HG03139 (cell line): ENCODE data around the gene PRKCE.

Source experiments
- ATAC-seq: cut with Tn5 transposase; IDR thresholded peaks from one replicate; pipeline ENCODE4 v1.9.1; 2021; ENCODE audit not compliant: unreplicated experiment

Gene PRKCE

GRCh38 chr2:45722477-45722876 is 71.0 kb downstream of the PRKCE start:
- no peak for ATAC-seq

DNA sequence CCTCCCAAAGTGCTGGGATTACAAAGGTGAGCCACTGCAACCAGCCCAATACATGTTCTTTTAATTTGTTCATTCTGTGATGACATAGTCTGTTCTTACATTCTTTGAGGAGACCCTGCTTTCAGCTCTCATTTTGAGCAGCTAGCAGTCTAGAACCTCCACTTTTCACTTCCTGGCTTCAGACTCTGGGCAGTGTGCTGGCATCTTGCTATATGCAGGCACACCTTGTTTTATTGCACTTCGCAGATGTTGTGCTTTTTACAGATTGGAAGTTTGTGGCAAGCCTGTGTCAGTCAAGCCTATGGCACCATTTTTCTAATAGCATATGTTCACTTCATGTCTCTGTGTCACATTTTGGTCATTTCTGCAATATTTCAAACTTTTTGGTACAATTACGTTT is 72.4 kb downstream of the PRKCE start:
- no peak for ATAC-seq

DNA sequence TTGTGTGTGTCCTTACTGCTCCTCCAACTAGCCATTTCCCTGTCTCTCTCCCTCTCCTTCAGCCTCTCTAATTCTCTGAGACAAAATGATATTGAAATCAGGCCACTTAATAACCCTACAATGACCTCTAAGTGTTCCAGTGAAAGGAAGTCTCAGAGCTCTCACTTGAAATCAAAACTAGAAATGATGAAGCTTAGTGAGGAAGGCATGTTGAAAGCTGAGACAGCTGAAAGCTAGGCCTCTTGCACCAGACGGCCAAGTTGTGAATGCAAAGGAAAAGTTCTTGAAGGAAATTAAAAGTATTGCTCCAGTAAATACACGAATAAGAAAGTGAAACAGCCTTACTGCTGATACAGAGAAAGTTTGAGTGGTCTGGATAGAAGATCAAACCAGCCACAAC is 72.9 kb downstream of the PRKCE start:
- ATAC-seq = no peak

DNA sequence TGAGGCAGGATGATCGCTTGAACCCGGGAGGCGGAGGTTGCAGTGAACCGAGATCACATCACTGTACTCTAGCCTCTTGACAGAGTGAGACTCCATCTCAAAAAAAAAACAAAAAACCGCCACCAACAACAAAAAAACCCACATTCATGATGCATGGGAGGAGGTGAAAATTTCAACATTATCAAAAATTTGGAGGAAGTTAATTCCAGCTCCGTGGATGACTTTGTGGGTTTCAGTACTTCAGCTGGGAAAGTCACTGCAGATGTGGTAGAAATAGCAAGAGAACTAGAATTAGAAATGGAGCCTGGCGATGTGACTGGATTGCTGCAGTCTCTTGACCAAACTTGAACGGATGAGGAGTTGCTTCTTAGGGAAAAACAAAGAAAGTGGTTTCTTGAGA is 74.3 kb downstream of the PRKCE start:
- no peak for ATAC-seq

GRCh38 chr2:45726188-45726587 is 74.7 kb downstream of the PRKCE start:
- no peak for ATAC-seq

- peak; percentile 67 for ATAC-seq
Measured at GRCh38 chr2:45728458-45728942, 77.0 kb downstream of the PRKCE start.

DNA sequence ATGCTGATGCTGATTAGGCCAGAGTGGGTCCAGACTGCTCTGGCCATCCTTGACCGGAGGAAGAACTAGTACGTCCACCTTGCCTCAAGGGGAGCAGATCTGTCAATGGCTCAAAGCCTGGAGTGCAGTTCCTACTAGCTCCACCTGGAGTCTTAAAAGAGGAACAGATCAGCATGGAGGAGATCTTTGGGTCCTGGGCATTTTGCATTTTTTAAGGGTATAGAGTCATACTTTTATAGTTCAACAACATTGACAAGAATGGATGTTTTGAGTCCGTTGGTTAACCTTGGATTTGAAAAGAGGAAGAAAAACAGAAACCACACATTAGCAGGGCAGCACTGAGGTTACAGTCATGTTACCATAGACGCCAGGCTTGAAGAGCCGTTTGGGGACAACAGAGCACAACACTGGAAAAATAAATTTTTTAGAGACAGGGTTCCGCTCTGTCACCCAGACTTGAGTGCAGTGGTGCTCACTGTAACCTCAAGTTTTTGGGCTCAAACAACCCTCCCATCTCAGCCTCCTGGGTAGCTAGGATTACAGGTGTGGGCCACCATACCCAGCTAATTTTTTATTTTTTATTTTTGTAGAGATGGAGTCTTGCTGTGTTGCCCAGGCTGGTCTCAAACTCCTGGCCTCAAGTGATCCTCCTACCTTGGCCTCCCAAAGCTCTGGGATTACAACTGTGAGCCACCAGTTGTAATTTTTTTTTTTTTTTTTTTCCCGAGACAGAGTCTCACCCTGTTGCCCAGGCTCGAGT is 78.5 kb downstream of the PRKCE start:
- peak; percentile 42 for ATAC-seq

GRCh38 chr2:45731141-45731540 is 79.7 kb downstream of the PRKCE start:
- no peak for ATAC-seq

DNA sequence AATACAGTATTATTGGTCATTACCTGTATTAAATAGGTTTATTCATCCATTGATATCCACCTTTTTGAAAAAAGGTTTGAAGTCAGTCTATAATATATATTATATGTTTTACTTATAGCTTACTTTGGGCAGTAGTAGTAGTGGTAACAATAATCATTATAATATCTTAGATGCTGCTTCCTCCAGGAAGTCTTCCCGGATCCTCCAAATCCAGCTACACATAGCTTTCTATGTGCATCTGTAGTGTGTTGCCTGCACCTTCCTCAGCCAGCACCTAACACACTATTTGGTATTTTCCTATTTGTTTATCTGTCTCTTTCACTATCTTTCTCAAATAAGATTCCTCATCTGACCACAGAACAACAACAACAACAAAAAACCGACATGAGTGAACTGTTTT is 81.0 kb downstream of the PRKCE start:
- ATAC-seq = no peak

- ATAC-seq = no peak
Measured at GRCh38 chr2:45732946-45733345, 81.5 kb downstream of the PRKCE start.

DNA sequence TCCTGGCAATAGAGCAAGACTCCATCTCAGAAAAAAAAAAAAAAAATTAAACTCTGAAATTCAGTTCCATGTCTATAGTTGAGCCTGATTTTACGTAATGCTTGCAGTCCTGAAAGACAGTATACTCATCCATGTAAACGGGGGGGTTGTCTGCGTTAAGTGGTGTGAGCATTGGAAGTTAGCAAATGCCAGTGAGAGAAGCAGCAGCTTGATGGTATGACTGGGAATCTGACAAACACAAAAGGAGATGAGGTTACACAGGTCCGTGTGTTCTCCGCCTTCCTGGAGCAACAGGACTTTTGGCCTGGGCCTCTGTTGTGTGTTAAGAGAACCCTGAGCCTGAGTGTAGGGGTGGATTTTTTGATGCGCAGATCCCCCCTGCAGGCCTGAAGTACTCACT is 82.9 kb downstream of the PRKCE start:
- no peak for ATAC-seq

- no peak for ATAC-seq
Measured at GRCh38 chr2:45734952-45735351, 83.5 kb downstream of the PRKCE start.

DNA sequence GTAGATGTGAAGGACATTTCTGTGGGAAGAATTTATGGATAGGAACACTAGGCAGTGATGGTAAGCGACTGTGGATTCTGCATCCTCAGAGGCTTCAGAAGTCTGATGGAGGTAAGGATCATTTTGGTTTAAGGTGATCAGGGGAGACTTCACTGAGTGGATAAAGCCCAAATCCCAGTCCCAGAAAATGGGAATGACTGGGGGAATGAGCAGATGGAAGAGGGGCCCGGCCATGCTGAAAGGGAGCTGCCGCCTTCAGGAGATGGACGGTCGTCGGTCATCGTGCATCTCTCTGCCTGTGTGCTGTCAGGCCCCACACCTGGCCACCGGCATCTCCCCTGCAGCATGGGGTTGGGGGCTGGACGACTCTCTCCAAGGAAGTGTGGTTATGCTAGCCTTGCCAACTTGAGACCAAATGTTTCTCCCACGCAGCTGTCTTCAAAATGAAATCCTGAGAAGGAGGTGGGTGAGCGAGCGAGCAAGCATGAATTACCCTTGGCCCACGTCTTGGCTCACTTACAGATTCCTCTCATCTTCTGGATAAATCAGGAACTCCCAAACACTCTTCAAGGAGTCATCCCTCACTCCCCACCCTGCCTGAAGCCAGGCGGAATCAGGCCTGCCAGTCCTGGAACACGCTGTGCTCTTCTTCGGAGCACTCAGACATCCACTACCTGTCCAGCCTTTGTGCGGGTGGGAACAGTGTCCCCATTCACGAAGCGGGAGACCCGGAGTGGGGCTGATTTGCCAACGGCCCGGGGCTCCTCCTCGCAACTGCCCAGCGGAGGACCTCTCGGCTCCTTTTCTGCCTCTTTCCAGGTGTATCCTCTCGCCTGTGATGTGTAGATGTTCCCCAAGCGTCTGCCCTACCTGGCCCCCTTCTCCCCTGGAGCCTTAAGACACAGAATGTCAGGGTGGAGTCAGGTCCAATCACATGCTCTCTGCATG is 85.6 kb downstream of the PRKCE start:
- ATAC-seq = no peak

DNA sequence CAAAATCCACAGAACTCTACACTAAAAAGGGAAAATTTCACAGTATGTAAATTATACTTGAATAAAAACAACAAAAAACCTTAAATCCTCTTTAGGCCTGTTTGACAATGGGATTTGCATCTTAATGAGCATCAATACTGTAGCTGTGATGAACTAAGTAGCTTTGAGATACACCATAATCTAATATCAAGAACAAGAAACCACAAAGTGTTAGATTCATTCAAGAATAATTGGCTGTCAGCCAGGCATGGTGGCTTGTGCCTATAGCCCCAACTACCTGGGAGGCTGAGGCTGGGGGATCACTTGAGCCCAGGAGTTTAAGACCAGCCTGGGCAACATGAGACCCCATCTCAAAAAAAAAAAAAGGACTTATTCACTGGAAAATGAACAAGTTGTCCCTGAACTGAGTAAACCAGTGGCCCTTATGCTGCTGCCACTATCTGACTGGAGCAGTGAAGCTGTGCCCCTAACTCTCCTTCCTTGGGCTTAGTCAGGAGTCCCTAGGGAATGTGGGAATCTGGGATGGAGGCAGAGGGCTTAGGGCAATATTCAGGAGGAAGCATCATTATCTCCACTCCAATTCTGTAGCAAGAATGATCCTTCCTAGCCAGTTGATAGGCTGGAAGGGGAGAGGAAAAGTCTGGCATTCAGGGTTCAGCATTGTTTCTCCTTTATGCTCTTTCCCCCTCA is 88.5 kb downstream of the PRKCE start:
- no peak for ATAC-seq

- no peak for ATAC-seq
Measured at GRCh38 chr2:45741161-45741850, 89.8 kb downstream of the PRKCE start.

DNA sequence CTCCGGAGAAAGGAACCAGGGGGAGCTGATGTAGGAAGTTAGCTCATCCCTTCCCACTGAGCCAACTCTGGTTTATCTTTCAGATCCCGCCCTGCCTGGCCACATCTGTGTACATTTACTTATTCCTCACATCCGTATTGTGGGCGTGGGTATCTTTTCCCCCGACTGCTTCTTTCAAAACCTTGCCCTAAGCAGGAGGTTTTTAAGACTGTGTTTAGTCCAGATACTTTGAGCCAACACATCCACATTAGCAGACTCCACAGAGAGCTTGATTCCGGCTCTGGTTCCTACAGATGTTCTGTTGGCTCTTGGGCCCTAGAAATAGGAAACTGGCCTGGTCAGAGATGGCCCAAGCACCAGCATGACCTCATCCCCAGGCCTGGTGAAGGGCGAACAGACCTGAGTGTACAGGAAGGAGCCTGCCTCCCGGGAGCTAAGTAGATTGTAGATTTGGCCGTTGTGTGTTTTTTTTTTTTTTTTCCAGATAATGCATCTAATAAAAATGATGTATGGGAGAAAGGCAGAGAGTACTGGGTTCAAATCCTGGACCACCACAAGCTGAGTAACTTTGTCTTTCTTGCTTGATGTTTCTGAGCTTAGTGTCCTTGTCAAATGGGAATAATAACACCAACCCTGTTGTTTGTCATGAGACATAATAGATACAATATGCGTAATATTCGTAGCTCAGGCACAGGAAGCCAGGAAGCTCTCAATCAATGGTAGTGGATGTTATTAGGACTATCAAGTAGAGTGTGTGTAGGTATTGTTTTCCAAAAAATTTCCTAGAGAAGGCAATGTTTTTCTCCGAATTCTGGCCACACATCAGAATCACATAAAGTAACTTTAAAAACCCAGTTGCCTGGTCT is 92.3 kb downstream of the PRKCE start:
- ATAC-seq = no peak

GRCh38 chr2:45745231-45745630 is 93.8 kb downstream of the PRKCE start:
- ATAC-seq = no peak

DNA sequence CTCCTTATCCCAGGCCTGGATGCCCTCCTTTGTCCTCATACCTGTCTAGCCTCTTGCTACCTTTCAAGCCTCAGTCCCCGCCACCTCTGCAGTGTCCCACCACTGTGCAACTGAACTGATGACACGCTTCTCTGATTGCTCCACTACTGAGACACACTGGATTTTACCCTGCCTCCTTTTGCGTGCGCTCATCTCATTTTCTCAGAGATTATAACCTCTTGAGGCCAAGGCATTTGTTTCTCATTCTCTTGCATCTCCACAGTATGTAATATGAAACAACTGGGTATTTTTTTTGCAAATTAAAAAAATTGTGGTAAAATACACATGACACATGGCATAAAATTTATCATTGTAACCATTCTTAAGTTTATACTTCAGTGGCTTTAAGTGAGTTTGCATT is 95.4 kb downstream of the PRKCE start:
- no peak for ATAC-seq

- ATAC-seq = no peak
Measured at GRCh38 chr2:45747363-45747762, 95.9 kb downstream of the PRKCE start.

GRCh38 chr2:45748239-45748638 is 96.8 kb downstream of the PRKCE start:
- no peak for ATAC-seq
